Left lung (tissue), 10 donors: ENCODE data around the gene TRIM69. TPM values are rescaled to one million over a fixed set of nuclear protein-coding genes. Genes with fewer than 3 reads are reported as not detected.
"Not testable (repeated sequence)": the region's sequence is repeated elsewhere in the genome, so short reads cannot be mapped to it uniquely, and the experiment has no call there.

Experiments used
- ATAC-seq: fragments of 200-7000 bp; cut with Tn5 transposase; one replicate; pipeline ENCODE4 v1.9.1; 2020; ENCODE audit warnings: moderate library complexity
- DNase-seq, 4 donors: peaks; one replicate each; pipeline ENCODE4 v3.0.0-alpha.2; 2013 to 2020
- H3K27ac ChIP-seq, 2 donors: fragments of 200-600 bp; sonication (generic) in 1 of 2; one replicate each; pipeline versions ENCODE4 v1.5.0 to v1.8.0; 2020 to 2021
- H3K27me3 ChIP-seq, 2 donors: fragments of 200-600 bp; sonication (generic) in 1 of 2; one replicate each; pipeline versions ENCODE4 v1.5.0 to v1.8.0; 2020 to 2021
- H3K36me3 ChIP-seq, 2 donors: fragments of 200-600 bp; sonication (generic) in 1 of 2; one replicate each; pipeline versions ENCODE4 v1.5.0 to v1.8.0; 2020 to 2021
- H3K4me1 ChIP-seq, 2 donors: fragments of 200-600 bp; one replicate each; pipeline ENCODE4 v1.8.0; 2021
- H3K4me3 ChIP-seq, 2 donors: fragments of 200-600 bp; sonication (generic) in 1 of 2; one replicate each; pipeline versions ENCODE4 v1.5.0 to v1.8.0; 2020 to 2021; ENCODE audit warnings: mild to moderate bottlenecking in 1 of 2
- H3K9me3 ChIP-seq, 2 donors: fragments of 200-600 bp; sonication (generic) in 1 of 2; one replicate each; pipeline versions ENCODE4 v1.5.0 to v1.8.0; 2020 to 2021
- CTCF ChIP-seq, 2 donors: fragments of 200-600 bp; sonication (generic) in 1 of 2; IDR thresholded peaks; one replicate each; pipeline versions ENCODE4 v1.5.0 to v1.8.0; 2021; ENCODE audit warnings: antibody characterized with exemption in 2 of 2
- intact Hi-C, 2 donors: fragments of 100-400 bp; cut with DNase I; formaldehyde crosslinking; loops; one replicate each; pipeline versions ENCODE4 v1.11.2 to v1.14.2; 2022
- polyA plus RNA-seq, 6 donors: library from polyadenylated mRNA; unstranded; fragments of 120-200 nt; gene quantifications; one replicate each; pipeline ENCODE4 v1.2.1, GENCODE V29; 2013; ENCODE audit not compliant: insufficient read length in 6 of 6
- total RNA-seq, 2 donors: library from RNA; stranded (reverse); fragmentation: NEBNext Ultra II Directional; extraction: Animal tissue kit (Norgen Biotek cat#: 25700); gene quantifications; one replicate each; pipeline ENCODE4 v1.2.1, GENCODE V29; 2021
- donor health status: DM: no; HTN: yes; CAD: no.
- donor health status: DM: no; HTN: no; CAD: no.

TRIM69 gene
- total and polyA plus RNA-seq, 8 donors, result 15.5 to 30.8 (median 23.5) TPM

DNA sequence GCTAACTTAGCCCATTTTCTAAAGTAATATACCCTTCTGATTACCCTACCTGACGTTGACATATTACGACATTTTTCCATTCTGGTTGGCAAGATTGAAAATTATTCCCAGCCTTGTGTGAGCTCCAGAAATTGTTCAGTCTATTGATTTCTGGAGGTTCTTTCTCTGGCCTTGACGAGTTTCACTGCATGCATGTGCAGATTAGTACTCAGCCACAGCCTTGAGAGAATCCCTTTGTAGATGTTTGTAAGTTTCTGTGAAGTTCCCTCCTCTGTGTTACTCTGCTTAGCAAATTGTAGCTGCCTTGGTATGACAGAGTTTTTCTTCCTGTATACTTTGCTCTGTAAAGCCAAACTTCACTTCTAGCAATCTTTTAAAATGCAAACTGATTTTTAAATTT is 27.5 kb downstream of the TRIM69 start:
- no peaks in the 10 kb centered on the region for H3K4me1 ChIP-seq
- no peaks in the 10 kb centered on the region for H3K36me3 ChIP-seq
- H3K9me3 ChIP-seq, result no peaks in the 10 kb centered on the region
- no peak overlapping the region for H3K4me3 ChIP-seq
- DNase-seq (no peak), ATAC-seq (no peak)
- no peak for TF ChIP-seq CTCF (IDR thresholded peaks at IDR 0.05)
- intact Hi-C loops, result no loop called here
- no peaks in the 10 kb centered on the region for H3K27me3 ChIP-seq
- no peak overlapping the region for H3K27ac ChIP-seq

DNA sequence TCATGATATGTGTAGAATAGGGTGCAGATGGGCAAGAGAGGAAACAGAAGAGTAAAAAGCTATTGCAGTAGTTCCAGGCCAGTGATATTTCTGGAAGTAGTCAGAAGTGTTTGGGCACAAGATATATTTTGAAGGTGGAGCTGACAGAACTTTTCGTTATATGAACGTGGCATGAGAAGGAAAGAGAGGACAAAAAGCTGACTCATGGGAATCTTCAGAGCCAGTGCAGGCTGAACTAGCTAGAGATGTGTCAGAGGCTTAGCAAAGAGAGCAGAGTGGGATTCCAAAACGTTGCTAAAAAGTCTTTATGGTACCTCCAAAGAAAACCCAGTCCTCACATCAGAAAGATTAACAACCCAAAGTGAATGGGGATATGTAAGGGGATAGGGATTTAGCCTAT is 28.7 kb downstream of the TRIM69 start:
- TF ChIP-seq CTCF (IDR thresholded peaks at IDR 0.05), result no peak
- no peak overlapping the region for H3K27ac ChIP-seq
- H3K27me3 ChIP-seq, result no peaks in the 10 kb centered on the region
- intact Hi-C loops, result no loop called here
- DNase-seq, result no peak
- no peaks in the 10 kb centered on the region for H3K4me1 ChIP-seq
- H3K36me3 ChIP-seq, result no peaks in the 10 kb centered on the region
- H3K4me3 ChIP-seq, result no peak overlapping the region
- peaks cover 0 to 4% of the 10 kb centered on the region in 2 donors for H3K9me3 ChIP-seq
- no peak for ATAC-seq

DNA sequence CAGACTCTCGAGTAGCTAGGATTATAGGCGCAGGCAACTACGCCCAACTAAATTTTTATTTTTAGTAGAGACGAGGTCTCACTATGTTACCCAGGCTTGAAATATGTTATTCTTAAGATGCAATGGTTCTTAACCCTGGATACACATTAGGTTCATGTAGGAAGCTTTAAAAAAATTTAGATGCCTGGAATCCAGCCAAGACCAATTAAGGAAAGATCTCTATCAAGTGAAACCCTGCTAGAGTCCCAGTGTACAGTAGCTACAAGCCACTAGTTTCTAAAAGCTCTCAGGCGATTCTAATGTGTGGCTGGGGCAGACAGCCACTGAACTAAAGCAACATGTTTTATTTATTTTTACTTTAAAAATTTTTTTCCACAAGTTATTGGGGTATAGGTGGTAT is 33.2 kb downstream of the TRIM69 start:
- TF ChIP-seq CTCF (IDR thresholded peaks at IDR 0.05), result no peak
- no peak for DNase-seq
- no peak for ATAC-seq

DNA sequence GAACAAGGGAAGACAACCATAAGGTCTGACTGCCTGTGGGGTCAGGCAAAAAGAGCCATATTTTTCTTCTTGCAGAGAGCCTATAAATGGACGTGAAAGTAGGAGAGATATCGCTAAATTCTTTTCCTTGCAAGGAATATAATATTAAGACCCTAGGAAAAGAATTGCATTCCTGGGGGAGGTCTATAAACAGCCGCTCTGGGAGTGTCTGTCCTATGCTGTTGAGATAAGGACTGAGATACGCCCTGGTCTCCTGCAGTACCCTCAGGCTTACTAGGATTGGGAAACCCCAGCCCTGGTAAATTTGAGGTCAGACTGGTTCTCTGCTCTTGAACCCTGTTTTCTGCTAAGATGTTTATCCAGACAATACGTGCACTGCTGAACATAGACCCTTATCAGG is 34.4 kb downstream of the TRIM69 start:
- H3K27me3 ChIP-seq, ATAC-seq, DNase-seq, H3K4me3 ChIP-seq, H3K4me1 ChIP-seq, H3K36me3 ChIP-seq, intact Hi-C loops, H3K27ac ChIP-seq: not testable (repeated sequence)
- peaks cover 0 to 28% of the 10 kb centered on the region in 2 donors for H3K9me3 ChIP-seq

More for the DNA sequence above, 33.2 kb downstream of the TRIM69 start:
- H3K4me3 ChIP-seq, result no peak overlapping the region
- H3K9me3 ChIP-seq, result peaks cover 0 to 28% of the 10 kb centered on the region in 2 donors
- H3K27me3 ChIP-seq, result no peaks in the 10 kb centered on the region
- intact Hi-C loops, result no loop called here
- no peak overlapping the region for H3K27ac ChIP-seq
- no peaks in the 10 kb centered on the region for H3K36me3 ChIP-seq
- H3K4me1 ChIP-seq, result no peaks in the 10 kb centered on the region

GRCh38 chr15:44775953-44776352 is 39.6 kb downstream of the TRIM69 start:
- Histone ChIP-seq H3K4me3 (no peak overlapping the region), H3K4me1 (no peaks in the 10 kb centered on the region), H3K36me3 (no peaks in the 10 kb centered on the region), H3K9me3 (peaks cover 0 to 16% of the 10 kb centered on the region in 2 donors), H3K27me3 (no peaks in the 10 kb centered on the region), H3K27ac (no peak overlapping the region)
- intact Hi-C loops, result no loop called here
- no peak for ATAC-seq
- DNase-seq, result peak in 1 of 4 donors; percentile 18
- no peak for TF ChIP-seq CTCF (IDR thresholded peaks at IDR 0.05)

DNA sequence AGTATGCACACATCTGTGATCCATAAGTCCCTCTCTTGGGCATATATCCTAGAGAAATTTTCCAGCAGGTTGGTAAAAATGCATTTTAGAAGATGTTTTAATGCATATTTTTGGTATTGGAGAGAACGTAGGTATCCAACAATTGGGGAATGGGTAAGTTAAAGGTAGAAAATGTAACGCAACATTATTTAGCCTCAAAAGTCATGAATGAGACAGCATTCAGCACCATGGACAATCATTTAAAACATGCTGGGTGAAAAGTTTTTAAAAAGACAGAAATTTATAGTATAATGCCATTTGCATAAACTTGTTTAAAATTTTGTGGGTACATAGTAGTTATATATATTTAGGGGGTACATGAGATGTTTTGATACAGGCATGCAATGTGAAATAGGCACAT is 43.4 kb downstream of the TRIM69 start:
- Histone ChIP-seq H3K27me3 (no peaks in the 10 kb centered on the region), H3K4me1 (peaks cover 0 to 8% of the 10 kb centered on the region in 2 donors), H3K4me3 (no peak overlapping the region), H3K9me3 (no peaks in the 10 kb centered on the region), H3K36me3 (no peaks in the 10 kb centered on the region), H3K27ac (no peak overlapping the region)
- TF ChIP-seq CTCF (IDR thresholded peaks at IDR 0.05), result no peak
- intact Hi-C loops, result no loop called here
- DNase-seq (no peak), ATAC-seq (no peak)
